HEK293 (cell line): ENCODE data around the gene OR1F1.

Source experiments
- CTCF ChIP-seq: fragments of 450-650 bp; formaldehyde crosslinking; IDR thresholded peaks from 2 replicates; pipeline ENCODE4 v1.5.1; 2016; ENCODE audit warnings: missing biosample characterization, missing genetic modification characterization
- PRDM2 ChIP-seq: fragments of 450-650 bp; formaldehyde crosslinking; IDR thresholded peaks from 2 replicates; pipeline ENCODE4 v1.5.1; 2016; ENCODE audit warnings: missing biosample characterization, missing genetic modification characterization, borderline replicate concordance
- SP2 ChIP-seq: fragments of 450-650 bp; formaldehyde crosslinking; IDR thresholded peaks from 2 replicates; pipeline ENCODE4 v1.5.1; 2016; ENCODE audit warnings: missing biosample characterization, missing genetic modification characterization
- ZFP41 ChIP-seq: fragments of 450-650 bp; formaldehyde crosslinking; IDR thresholded peaks from 2 replicates; pipeline ENCODE4 v1.5.1; 2016; ENCODE audit warnings: missing biosample characterization, missing genetic modification characterization, borderline replicate concordance
- ZNF747 ChIP-seq: fragments of 450-650 bp; formaldehyde crosslinking; IDR thresholded peaks from 2 replicates; pipeline ENCODE4 v1.5.1; 2016; ENCODE audit warnings: missing biosample characterization, missing genetic modification characterization

- TF ChIP-seq CTCF (0 out of 2 replicates have a peak, but pooled peaks have one; percentile 16), ZFP41 (tag by site-specific recombination) (no peak), SP2 (tag by site-specific recombination) (peak; percentile 77), ZNF747 (tag by site-specific recombination) (no peak), PRDM2 (tag by site-specific recombination) (no peak)
Measured at GRCh38 chr16:3150346-3151218, 37.4 kb upstream of the OR1F1 start.
